ENCODE results near the gene MYO10. TPM values are rescaled to one million over a fixed set of nuclear protein-coding genes. Genes with fewer than 3 reads are reported as not detected.
"Not testable (repeated sequence)": the region's sequence is repeated elsewhere in the genome, so short reads cannot be mapped to it uniquely, and the experiment has no call there.

MYO10 gene
- total RNA-seq, 1 donor from 2014 or later, result 23.1 TPM

- H3K4me1 Mint-ChIP-seq (ENCODE audit: low read depth, unreplicated experiment), result peaks cover 24% of the 10 kb centered on the region
- H3K9me3 Mint-ChIP-seq (ENCODE audit: unreplicated experiment), result peaks cover 12% of the 10 kb centered on the region
- DNase-seq, result no peak
- H3K27me3 Mint-ChIP-seq (ENCODE audit: unreplicated experiment), result peaks cover 11% of the 10 kb centered on the region
- H3K4me3 Mint-ChIP-seq (ENCODE audit: unreplicated experiment), result no peak overlapping the region
- TF ChIP-seq CTCF (IDR thresholded peaks at IDR 0.05; ENCODE audit: partially characterized antibody, unreplicated experiment), result no peak
- H3K36me3 Mint-ChIP-seq (ENCODE audit: unreplicated experiment), result no peaks in the 10 kb centered on the region
- no peak overlapping the region for H3K27ac Mint-ChIP-seq (ENCODE audit: unreplicated experiment)
Measured at GRCh38 chr5:16744164-16744880, 191.8 kb downstream of the MYO10 start.

DNA sequence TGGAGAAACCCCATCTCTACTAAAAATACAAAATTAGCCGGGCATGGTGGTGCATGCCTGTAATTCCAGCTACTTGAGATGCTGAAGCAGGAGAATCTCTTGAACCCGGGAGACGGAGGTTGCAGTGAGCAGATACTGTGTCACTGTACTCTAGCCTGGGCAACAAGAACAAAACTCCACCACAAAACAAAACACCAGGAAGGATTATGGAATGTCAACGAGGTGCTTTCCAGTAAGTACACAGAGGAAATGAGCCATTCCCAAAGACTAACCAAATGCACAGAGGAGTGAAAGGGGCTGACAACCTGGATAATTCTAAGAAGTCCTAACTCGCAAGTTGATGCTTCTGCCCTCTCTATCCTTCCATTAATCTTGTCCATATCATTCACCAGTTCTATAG lies 193.2 kb downstream of the MYO10 start:
- Mint-ChIP-seq H3K27ac (ENCODE audit: unreplicated experiment) (no peak overlapping the region), H3K9me3 (ENCODE audit: unreplicated experiment) (peaks cover 10% of the 10 kb centered on the region), H3K4me1 (ENCODE audit: low read depth, unreplicated experiment) (peaks cover 25% of the 10 kb centered on the region), H3K27me3 (ENCODE audit: unreplicated experiment) (peaks cover 11% of the 10 kb centered on the region), H3K4me3 (ENCODE audit: unreplicated experiment) (no peak overlapping the region), H3K36me3 (ENCODE audit: unreplicated experiment) (no peaks in the 10 kb centered on the region)
- no peak for TF ChIP-seq CTCF (IDR thresholded peaks at IDR 0.05; ENCODE audit: partially characterized antibody, unreplicated experiment)
- DNase-seq, result no peak

DNA sequence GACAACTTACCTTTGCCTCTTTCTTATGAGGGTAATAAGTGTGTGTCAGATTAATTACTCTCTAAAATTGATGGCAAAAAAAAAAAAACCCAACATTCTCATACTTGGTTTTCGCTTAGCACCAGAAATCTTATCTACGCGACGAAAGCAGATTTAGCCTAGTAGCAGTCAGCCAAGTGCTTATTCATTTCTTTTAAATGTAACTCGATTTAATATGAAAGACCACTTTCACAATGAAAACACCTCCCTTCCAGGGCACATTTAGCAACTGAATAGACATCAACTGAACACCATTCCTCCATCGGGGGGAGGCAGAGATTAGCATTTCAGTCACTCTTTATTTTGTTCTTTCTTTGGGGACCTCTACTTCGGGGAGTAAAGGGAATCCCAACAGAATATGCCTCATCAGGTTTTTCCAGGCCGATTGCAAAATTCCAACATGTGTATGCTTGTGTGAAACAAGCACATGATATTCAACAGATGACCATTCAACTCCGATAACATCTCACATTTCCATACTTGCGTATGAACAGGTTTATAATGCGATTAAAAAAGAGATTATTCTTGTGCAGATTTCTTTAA lies 195.2 kb downstream of the MYO10 start:
- H3K27me3 Mint-ChIP-seq (ENCODE audit: unreplicated experiment), result peaks cover 11% of the 10 kb centered on the region
- DNase-seq, result no peak
- peaks cover 13% of the 10 kb centered on the region for H3K9me3 Mint-ChIP-seq (ENCODE audit: unreplicated experiment)
- H3K27ac Mint-ChIP-seq (ENCODE audit: unreplicated experiment), result peak overlapping the region; percentile 95
- no peak for TF ChIP-seq CTCF (IDR thresholded peaks at IDR 0.05; ENCODE audit: partially characterized antibody, unreplicated experiment)
- H3K4me3 Mint-ChIP-seq (ENCODE audit: unreplicated experiment), result peak overlapping the region; percentile 85
- no peaks in the 10 kb centered on the region for H3K36me3 Mint-ChIP-seq (ENCODE audit: unreplicated experiment)
- H3K4me1 Mint-ChIP-seq (ENCODE audit: low read depth, unreplicated experiment), result peaks cover 41% of the 10 kb centered on the region

DNA sequence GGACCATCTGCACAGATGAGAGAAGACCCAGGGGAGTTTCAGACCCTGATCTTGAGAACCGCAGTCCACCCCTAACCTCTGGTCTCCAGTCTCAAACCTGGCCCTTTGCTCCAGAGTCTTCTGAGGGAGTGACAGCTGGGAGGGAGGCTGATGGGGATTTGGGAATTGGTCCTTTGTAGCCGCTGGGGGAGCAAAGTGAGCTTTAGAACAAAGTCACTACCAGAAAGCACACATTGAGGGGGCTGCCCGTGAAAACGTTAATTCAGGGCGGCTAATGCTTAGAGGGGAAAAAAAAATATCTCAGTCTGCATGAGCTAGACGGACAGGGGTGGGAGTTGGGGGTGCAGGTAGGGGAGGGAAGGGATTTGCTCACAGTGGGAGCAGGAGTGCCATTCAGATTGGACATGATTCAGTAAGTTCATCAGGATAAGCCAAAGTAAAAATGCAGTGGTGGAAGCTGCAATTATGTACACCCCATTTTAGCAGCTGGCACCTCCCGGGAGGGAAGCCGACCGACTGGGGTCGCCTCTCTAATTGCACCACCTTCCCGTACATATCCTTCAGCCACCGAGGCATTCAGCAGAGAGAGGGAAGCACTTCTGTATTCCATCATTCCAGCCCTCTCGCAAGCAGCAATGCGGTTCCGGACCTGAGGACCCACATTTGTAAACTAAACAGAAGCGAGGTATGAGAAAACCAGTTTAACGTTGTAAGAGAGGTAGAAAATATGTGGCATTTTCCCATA lies 195.8 kb downstream of the MYO10 start:
- peak overlapping the region; percentile 95 for H3K27ac Mint-ChIP-seq (ENCODE audit: unreplicated experiment)
- no peak for TF ChIP-seq CTCF (IDR thresholded peaks at IDR 0.05; ENCODE audit: partially characterized antibody, unreplicated experiment)
- H3K9me3 Mint-ChIP-seq (ENCODE audit: unreplicated experiment), result peaks cover 16% of the 10 kb centered on the region
- H3K4me3 Mint-ChIP-seq (ENCODE audit: unreplicated experiment), result peak overlapping the region; percentile 85
- peaks cover 11% of the 10 kb centered on the region for H3K27me3 Mint-ChIP-seq (ENCODE audit: unreplicated experiment)
- H3K36me3 Mint-ChIP-seq (ENCODE audit: unreplicated experiment), result no peaks in the 10 kb centered on the region
- peak; percentile 70 for DNase-seq
- peaks cover 45% of the 10 kb centered on the region for H3K4me1 Mint-ChIP-seq (ENCODE audit: low read depth, unreplicated experiment)

GRCh38 chr5:16738393-16738792 lies 197.7 kb downstream of the MYO10 start:
- H3K4me3 Mint-ChIP-seq (ENCODE audit: unreplicated experiment), result peak overlapping the region; percentile 59
- not testable (repeated sequence) for H3K27me3 Mint-ChIP-seq (ENCODE audit: unreplicated experiment); H3K36me3 Mint-ChIP-seq (ENCODE audit: unreplicated experiment); DNase-seq
- H3K27ac Mint-ChIP-seq (ENCODE audit: unreplicated experiment), result peak overlapping the region; percentile 78
- H3K4me1 Mint-ChIP-seq (ENCODE audit: low read depth, unreplicated experiment), result peaks cover 60% of the 10 kb centered on the region
- H3K9me3 Mint-ChIP-seq (ENCODE audit: unreplicated experiment), result peaks cover 16% of the 10 kb centered on the region

Data from glutamatergic neuron (in vitro differentiated cells).